ENCODE results near the gene SMAD9. TPM values are rescaled to one million over a fixed set of nuclear protein-coding genes. Genes with fewer than 3 reads are reported as not detected.

Gene SMAD9
- total RNA-seq, 1 experiment from 2014 or later: 1.2 TPM

DNA sequence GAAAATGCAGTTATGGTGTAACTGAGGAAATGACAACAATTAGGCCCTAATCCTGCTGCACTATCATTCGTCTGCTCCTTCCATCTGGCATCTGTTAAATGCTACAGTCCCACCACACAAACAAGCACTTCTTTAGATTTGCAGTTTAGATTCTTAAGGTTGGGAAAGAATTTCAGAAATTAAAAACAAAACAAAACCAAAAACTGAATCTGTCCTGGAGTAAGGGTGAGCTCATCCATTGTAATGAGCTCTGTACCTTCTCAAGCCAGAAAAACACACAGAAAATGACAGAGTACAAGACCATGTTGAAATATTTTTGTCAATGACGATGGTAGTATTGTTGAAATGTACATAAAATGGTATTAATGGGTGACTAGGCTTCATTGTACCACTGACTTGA lies 28.3 kb downstream of the SMAD9 start:
- Histone ChIP-seq H3K4me3 (ENCODE audit: low read depth, low read length) (no peak overlapping the region), H3K9me3 (no peaks in the 10 kb centered on the region; the same call in 1 of the 2 replicates), H3K27me3 (replicated peaks; ENCODE audit: control insufficient read depth, insufficient read depth, low read length) (no peaks in the 10 kb centered on the region), H3K4me1 (peaks cover 15% of the 10 kb centered on the region), H3K36me3 (ENCODE audit: control insufficient read depth, insufficient read depth, low read length) (no peaks in the 10 kb centered on the region)
- Mint-ChIP-seq H3K4me3 (ENCODE audit: unreplicated experiment) (no peak overlapping the region), H3K27me3 (ENCODE audit: insufficient read depth, unreplicated experiment) (peaks cover 2% of the 10 kb centered on the region), H3K27ac (ENCODE audit: unreplicated experiment) (no peak overlapping the region), H3K4me1 (ENCODE audit: low read depth, unreplicated experiment) (peaks cover 25% of the 10 kb centered on the region), H3K36me3 (ENCODE audit: insufficient read depth, unreplicated experiment) (no peaks in the 10 kb centered on the region), H3K9me3 (ENCODE audit: unreplicated experiment) (peaks cover 7% of the 10 kb centered on the region)
- no peak for DNase-seq
- ChIA-PET CTCF (interaction anchor here (1.3 kb wide), 1 partner anchor 89 kb away, joined by 3 read pairs; no protein-coding TSS in a partner anchor), POLR2A (no interaction called here)
- TF ChIP-seq, protein P1, sequence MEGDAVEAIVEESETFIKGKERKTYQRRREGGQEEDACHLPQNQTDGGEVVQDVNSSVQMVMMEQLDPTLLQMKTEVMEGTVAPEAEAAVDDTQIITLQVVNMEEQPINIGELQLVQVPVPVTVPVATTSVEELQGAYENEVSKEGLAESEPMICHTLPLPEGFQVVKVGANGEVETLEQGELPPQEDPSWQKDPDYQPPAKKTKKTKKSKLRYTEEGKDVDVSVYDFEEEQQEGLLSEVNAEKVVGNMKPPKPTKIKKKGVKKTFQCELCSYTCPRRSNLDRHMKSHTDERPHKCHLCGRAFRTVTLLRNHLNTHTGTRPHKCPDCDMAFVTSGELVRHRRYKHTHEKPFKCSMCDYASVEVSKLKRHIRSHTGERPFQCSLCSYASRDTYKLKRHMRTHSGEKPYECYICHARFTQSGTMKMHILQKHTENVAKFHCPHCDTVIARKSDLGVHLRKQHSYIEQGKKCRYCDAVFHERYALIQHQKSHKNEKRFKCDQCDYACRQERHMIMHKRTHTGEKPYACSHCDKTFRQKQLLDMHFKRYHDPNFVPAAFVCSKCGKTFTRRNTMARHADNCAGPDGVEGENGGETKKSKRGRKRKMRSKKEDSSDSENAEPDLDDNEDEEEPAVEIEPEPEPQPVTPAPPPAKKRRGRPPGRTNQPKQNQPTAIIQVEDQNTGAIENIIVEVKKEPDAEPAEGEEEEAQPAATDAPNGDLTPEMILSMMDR (IDR thresholded peaks at IDR 0.05; ENCODE audit: insufficient read depth in 1 of 2, low read depth in 1 of 2, low read length in 1 of 2, severe bottlenecking in 1 of 2, unreplicated experiment in 1 of 2): no peak
- intact Hi-C loops (cut with micrococcal nuclease; ENCODE audit: unreplicated experiment): loop anchor here (1.0 kb wide), 1 partner anchor 33 kb away; no protein-coding TSS in a partner anchor
- no TSS peak for BruUV-seq (replicated peaks)

DNA sequence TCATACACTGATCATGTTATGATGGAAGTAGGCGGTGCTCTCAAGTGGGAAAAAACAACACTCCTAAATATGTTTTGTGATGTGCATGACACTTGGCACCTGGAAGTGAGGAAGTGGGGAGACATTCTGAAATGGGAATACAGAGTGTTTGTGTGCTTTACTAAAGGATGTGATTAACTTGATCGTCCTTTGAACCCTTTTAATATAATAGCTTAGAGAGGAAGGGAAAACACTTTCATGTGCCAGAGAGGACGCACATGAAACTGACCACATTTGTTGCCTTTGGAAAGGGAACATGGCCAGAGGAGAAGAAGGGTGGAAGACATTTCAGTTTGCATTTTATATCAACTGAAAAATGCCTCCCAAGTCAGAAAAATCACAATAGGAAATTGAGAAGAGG lies 31.4 kb downstream of the SMAD9 start:
- BruUV-seq (replicated peaks): no TSS peak

DNA sequence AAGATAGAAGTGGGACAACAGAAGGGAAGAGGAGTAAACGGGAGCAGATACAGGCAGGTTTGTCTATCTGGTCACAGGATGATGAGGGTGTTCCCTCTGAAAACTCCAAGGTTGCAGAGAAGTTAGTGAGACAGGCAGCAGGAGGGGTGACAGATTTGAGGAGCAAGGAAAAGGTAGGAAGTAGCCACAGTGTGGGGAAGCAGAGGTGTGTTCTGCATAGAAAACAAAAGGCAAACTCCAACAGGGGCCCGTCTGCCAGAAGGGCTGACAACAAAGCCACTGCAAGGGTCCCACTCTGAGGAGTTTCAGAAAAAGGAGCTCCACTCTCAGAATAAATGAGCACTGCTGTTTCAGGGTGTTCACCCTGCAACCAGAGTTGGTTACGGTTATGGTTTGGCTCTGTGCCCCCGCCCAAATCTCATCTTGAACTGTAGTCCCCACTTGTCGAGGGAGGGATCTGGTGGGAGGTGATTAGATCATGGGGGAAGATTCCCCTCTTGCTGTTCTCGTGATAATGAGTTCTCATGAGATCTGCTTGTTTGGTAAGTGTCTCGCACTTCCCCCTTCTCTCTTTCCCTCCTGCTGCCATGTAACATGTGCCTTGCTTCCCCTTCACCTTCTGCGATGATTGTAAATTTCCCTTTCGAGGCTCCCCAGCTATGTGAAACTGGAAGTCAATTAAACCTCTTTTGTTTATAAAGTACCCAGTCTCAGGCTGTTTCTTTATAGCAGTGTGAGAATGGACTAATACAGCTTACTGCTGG lies 32.1 kb downstream of the SMAD9 start:
- Histone ChIP-seq H3K27me3 (replicated peaks; ENCODE audit: control insufficient read depth, insufficient read depth, low read length) (no peaks in the 10 kb centered on the region), H3K4me3 (ENCODE audit: low read depth, low read length) (no peak overlapping the region), H3K9me3 (no peaks in the 10 kb centered on the region; the same call in 1 of the 2 replicates), H3K4me1 (peaks cover 17% of the 10 kb centered on the region), H3K36me3 (ENCODE audit: control insufficient read depth, insufficient read depth, low read length) (no peaks in the 10 kb centered on the region)
- POLR2A ChIA-PET: no interaction called here
- CTCF ChIA-PET: no interaction called here
- Mint-ChIP-seq H3K27me3 (ENCODE audit: insufficient read depth, unreplicated experiment) (no peaks in the 10 kb centered on the region), H3K36me3 (ENCODE audit: insufficient read depth, unreplicated experiment) (no peaks in the 10 kb centered on the region), H3K9me3 (ENCODE audit: unreplicated experiment) (no peaks in the 10 kb centered on the region), H3K4me3 (ENCODE audit: unreplicated experiment) (no peak overlapping the region), H3K27ac (ENCODE audit: unreplicated experiment) (no peak overlapping the region), H3K4me1 (ENCODE audit: low read depth, unreplicated experiment) (peaks cover 18% of the 10 kb centered on the region)
- no peak for DNase-seq
- intact Hi-C loops (cut with micrococcal nuclease; ENCODE audit: unreplicated experiment): no loop called here
- no TSS peak for BruUV-seq (replicated peaks)
- TF ChIP-seq, protein P1 (IDR thresholded peaks at IDR 0.05; ENCODE audit: insufficient read depth in 1 of 2, low read depth in 1 of 2, low read length in 1 of 2, severe bottlenecking in 1 of 2, unreplicated experiment in 1 of 2): no peak

More for the DNA sequence above, 31.4 kb downstream of the SMAD9 start:
- no peak for DNase-seq
- TF ChIP-seq, protein P1 (IDR thresholded peaks at IDR 0.05; ENCODE audit: insufficient read depth in 1 of 2, low read depth in 1 of 2, low read length in 1 of 2, severe bottlenecking in 1 of 2, unreplicated experiment in 1 of 2): no peak
- Mint-ChIP-seq H3K4me1 (ENCODE audit: low read depth, unreplicated experiment) (peaks cover 18% of the 10 kb centered on the region), H3K27me3 (ENCODE audit: insufficient read depth, unreplicated experiment) (no peaks in the 10 kb centered on the region), H3K4me3 (ENCODE audit: unreplicated experiment) (no peak overlapping the region), H3K27ac (ENCODE audit: unreplicated experiment) (no peak overlapping the region), H3K36me3 (ENCODE audit: insufficient read depth, unreplicated experiment) (no peaks in the 10 kb centered on the region), H3K9me3 (ENCODE audit: unreplicated experiment) (no peaks in the 10 kb centered on the region)
- intact Hi-C loops (cut with micrococcal nuclease; ENCODE audit: unreplicated experiment): no loop called here
- H3K36me3 ChIP-seq (ENCODE audit: control insufficient read depth, insufficient read depth, low read length): no peaks in the 10 kb centered on the region
- no peak overlapping the region for H3K4me3 ChIP-seq (ENCODE audit: low read depth, low read length)
- H3K27me3 ChIP-seq (replicated peaks; ENCODE audit: control insufficient read depth, insufficient read depth, low read length): no peaks in the 10 kb centered on the region
- POLR2A ChIA-PET: no interaction called here
- H3K9me3 ChIP-seq: no peaks in the 10 kb centered on the region; the same call in 1 of the 2 replicates
- peaks cover 15% of the 10 kb centered on the region for H3K4me1 ChIP-seq
- CTCF ChIA-PET: no interaction called here

All from Caco-2 (cell line).